Activated B cell treated with CpG ODN at 0.5 μM for 24 hours (primary cell): ENCODE data around the gene STRAP. TPM values are rescaled to one million over a fixed set of nuclear protein-coding genes. Genes with fewer than 3 reads are reported as not detected.

Source experiments
- ATAC-seq: fragments of 200-7000 bp; cut with Tn5 transposase; one replicate; pipeline ENCODE4 v1.10.0; 2021; ENCODE audit warnings: low read depth, mild to moderate bottlenecking, moderate library complexity
- CTCF ChIA-PET: fragments of 350-600 bp; sonication (Branson Sonifier 250); formaldehyde crosslinking; loops from one replicate; lab custom pipeline; 2021; ENCODE audit warnings: antibody characterized with exemption; lab: Charles Lee
- POLR2A ChIA-PET: fragments of 350-600 bp; sonication (Branson Sonifier 250); formaldehyde crosslinking; loops from one replicate; lab custom pipeline; 2021; ENCODE audit warnings: antibody characterized with exemption; lab: Charles Lee
- DNase-seq: peaks from one replicate; pipeline ENCODE4 v3.0.0; 2022
- H3K27ac Mint-ChIP-seq: one replicate; pipeline ENCODE4 v1.8.0; 2020; ENCODE audit warnings: mixed read lengths
- H3K27me3 Mint-ChIP-seq: one replicate; pipeline ENCODE4 v1.8.0; 2021; ENCODE audit warnings: mixed read lengths
- H3K36me3 Mint-ChIP-seq: one replicate; pipeline ENCODE4 v1.8.0; 2021; ENCODE audit warnings: low read depth, mixed read lengths
- H3K4me1 Mint-ChIP-seq: one replicate; pipeline ENCODE4 v1.8.0; 2021; ENCODE audit warnings: mixed read lengths
- H3K4me3 Mint-ChIP-seq: one replicate; pipeline ENCODE4 v1.8.0; 2020; ENCODE audit warnings: mild to moderate bottlenecking, mixed read lengths
- H3K9me3 Mint-ChIP-seq: one replicate; pipeline ENCODE4 v1.8.0; 2020; ENCODE audit warnings: mixed read lengths
- CTCF ChIP-seq: fragments of 200-600 bp; IDR thresholded peaks from one replicate; pipeline ENCODE4 v1.8.0; 2022; ENCODE audit warnings: antibody characterized with exemption, mild to moderate bottlenecking
- intact Hi-C: fragments of 100-400 bp; cut with micrococcal nuclease; formaldehyde crosslinking; loops from one replicate; pipeline ENCODE4 v1.15.1; 2024
- total RNA-seq: library from RNA; stranded (reverse); gene quantifications from 2 replicates; pipeline ENCODE4 v1.2.3, GENCODE V29; 2022

The STRAP gene
- total RNA-seq, 1 donor from 2014 or later = 82.3 TPM

GRCh38 chr12:15858353-15858752, 23.8 kb upstream of the STRAP start:
- Mint-ChIP-seq H3K4me1 (no peaks in the 10 kb centered on the region), H3K9me3 (no peaks in the 10 kb centered on the region), H3K27ac (no peak overlapping the region), H3K36me3 (no peaks in the 10 kb centered on the region), H3K27me3 (no peaks in the 10 kb centered on the region), H3K4me3 (no peak overlapping the region)
- intact Hi-C loops = loop anchor here (5.0 kb wide), 1 partner anchor 1136 kb away; no protein-coding TSS in a partner anchor
- DNase-seq = no peak
- no peak for TF ChIP-seq CTCF
- ChIA-PET POLR2A (interaction anchor here (0.7 kb wide), 1 partner anchor 315 kb away, joined by 5 read pairs; no protein-coding TSS in a partner anchor), CTCF (interaction anchor here (0.6 to 5.1 kb wide), 6 partner anchors 267 to 633 kb away, joined by 3 to 46 read pairs (median 8); no protein-coding TSS in a partner anchor)
- ATAC-seq = no peak

- ChIA-PET POLR2A (interaction anchor here (0.7 kb wide), 1 partner anchor 316 kb away, joined by 5 read pairs; no protein-coding TSS in a partner anchor), CTCF (interaction anchor here (1.7 to 5.1 kb wide), 2 partner anchors 268 to 327 kb away, joined by 10 to 46 read pairs; no protein-coding TSS in a partner anchor)
- Mint-ChIP-seq H3K27me3 (no peaks in the 10 kb centered on the region), H3K27ac (no peak overlapping the region), H3K36me3 (no peaks in the 10 kb centered on the region), H3K4me3 (no peak overlapping the region), H3K9me3 (no peaks in the 10 kb centered on the region), H3K4me1 (peaks cover 6% of the 10 kb centered on the region)
- ATAC-seq (no peak), DNase-seq (no peak)
- no peak for TF ChIP-seq CTCF
- intact Hi-C loops = loop anchor here (5.0 kb wide), 1 partner anchor 1137 kb away; no protein-coding TSS in a partner anchor
Measured at GRCh38 chr12:15859116-15859515, 23.1 kb upstream of the STRAP start.

- intact Hi-C loops = no loop called here
- ChIA-PET POLR2A (interaction anchor here (0.7 kb wide), 1 partner anchor 360 kb away, joined by 3 read pairs; no protein-coding TSS in a partner anchor), CTCF (no interaction called here)
- no peaks in the 10 kb centered on the region for H3K27me3 Mint-ChIP-seq
- H3K4me1 Mint-ChIP-seq = peaks cover 7% of the 10 kb centered on the region
- no peak for DNase-seq
- no peak for TF ChIP-seq CTCF
- H3K4me3 Mint-ChIP-seq = no peak overlapping the region
- H3K9me3 Mint-ChIP-seq = no peaks in the 10 kb centered on the region
- no peak for ATAC-seq
- no peak overlapping the region for H3K27ac Mint-ChIP-seq
- H3K36me3 Mint-ChIP-seq = no peaks in the 10 kb centered on the region
Measured at GRCh38 chr12:15861404-15861803, 20.8 kb upstream of the STRAP start.

- Mint-ChIP-seq H3K27ac (no peak overlapping the region), H3K4me1 (peaks cover 7% of the 10 kb centered on the region), H3K36me3 (no peaks in the 10 kb centered on the region), H3K4me3 (no peak overlapping the region), H3K9me3 (no peaks in the 10 kb centered on the region), H3K27me3 (no peaks in the 10 kb centered on the region)
- intact Hi-C loops = no loop called here
- DNase-seq (no peak), ATAC-seq (no peak)
- TF ChIP-seq CTCF = no peak
- ChIA-PET CTCF (interaction anchor here (2.0 kb wide), 1 partner anchor 278 kb away, joined by 5 read pairs; no protein-coding TSS in a partner anchor), POLR2A (no interaction called here)
Measured at GRCh38 chr12:15862840-15863239, 19.3 kb upstream of the STRAP start.

GRCh38 chr12:15863372-15863771, 18.8 kb upstream of the STRAP start:
- ATAC-seq = no peak
- POLR2A ChIA-PET = no interaction called here
- CTCF ChIA-PET = interaction anchor here (0.6 to 2.0 kb wide), 2 partner anchors 279 to 337 kb away, joined by 3 to 5 read pairs; no protein-coding TSS in a partner anchor

More at GRCh38 chr12:15863372-15863771, 18.8 kb upstream of the STRAP start:
- no peak for TF ChIP-seq CTCF
- no peaks in the 10 kb centered on the region for H3K36me3 Mint-ChIP-seq
- H3K27me3 Mint-ChIP-seq = no peaks in the 10 kb centered on the region
- no peaks in the 10 kb centered on the region for H3K9me3 Mint-ChIP-seq
- H3K4me3 Mint-ChIP-seq = no peak overlapping the region
- intact Hi-C loops = no loop called here
- no peak overlapping the region for H3K27ac Mint-ChIP-seq
- no peak for DNase-seq
- H3K4me1 Mint-ChIP-seq = peaks cover 7% of the 10 kb centered on the region
